Measurements from ENCODE around the gene EPHB3.
"Not testable (repeated sequence)": the region's sequence is repeated elsewhere in the genome, so short reads cannot be mapped to it uniquely, and the experiment has no call there.

Gene EPHB3

DNA sequence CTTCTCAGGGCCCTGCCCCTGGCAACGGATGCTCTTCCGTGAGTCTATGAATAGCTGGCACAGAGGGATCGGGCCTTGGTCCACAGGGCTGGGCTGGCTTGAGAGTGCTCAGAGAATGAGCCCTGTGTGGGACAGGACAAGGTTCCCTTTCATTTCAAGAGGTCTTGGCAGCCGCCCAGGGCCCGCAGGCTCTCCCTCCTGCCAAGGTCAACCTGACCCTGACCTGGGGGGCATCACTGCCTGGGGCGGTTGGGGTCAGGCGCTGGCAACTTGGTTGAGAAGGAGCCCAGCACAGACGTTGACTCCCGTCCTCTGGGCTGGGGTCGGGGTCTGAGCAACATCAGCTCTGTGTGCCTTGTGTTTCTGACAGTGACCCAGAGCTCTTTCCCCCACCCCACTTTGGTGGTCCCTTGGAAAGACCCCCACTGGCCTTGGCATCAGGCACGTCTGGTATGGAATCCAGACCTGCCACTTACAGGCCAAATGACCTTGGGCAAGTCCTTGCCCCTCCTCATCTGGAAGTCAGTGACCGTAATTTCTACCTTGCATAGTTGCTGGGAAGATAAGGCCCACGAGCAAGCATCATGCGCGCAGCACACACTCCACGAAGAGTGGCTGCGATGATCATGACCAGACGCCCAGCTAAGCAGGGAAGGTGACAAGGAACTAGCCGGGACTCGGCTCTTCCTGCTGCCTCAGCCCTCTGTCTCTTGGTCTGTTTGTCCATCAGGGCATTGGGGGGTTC lies 36.4 kb downstream of the EPHB3 start:
- DNase-seq = peak in 21 of 56 donors; percentile 5 to 62 (median 21)

DNA sequence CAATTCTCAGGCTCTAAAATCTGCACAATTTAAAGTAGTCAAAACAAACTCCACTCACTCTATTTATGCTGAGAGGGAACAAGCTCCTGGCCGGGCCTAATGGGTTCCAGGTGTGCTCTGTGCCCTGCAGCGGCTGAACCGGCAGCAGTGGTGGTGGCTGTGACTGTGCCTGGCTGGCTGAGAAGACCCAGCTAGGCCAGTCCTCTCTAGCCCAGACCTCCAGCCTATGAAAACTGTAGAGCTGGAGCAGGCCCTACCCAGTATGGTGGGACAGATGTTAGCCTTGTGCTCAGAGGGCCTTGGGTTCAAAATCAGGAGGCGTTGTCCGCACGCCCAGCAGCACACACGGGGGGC lies 37.0 kb downstream of the EPHB3 start:
- no peak for DNase-seq

DNA sequence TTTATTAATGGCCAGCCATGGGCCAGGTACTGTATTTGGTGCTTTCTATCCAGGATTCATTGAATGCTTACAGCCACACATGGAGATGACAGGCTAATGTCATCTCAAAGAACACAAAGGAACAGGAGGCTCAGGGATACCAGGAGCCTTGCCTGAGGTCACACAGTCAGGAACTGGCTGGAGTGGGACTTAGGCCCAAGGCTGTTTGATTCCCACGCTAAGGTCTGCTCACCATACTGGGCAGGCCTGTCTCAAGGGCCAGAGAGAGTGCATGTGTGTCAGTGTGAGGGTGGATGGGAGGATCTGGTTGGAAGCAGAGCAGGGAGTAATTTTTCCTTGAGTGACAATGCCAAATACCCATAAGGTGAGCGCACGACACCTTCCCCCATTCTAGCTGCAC lies 37.6 kb downstream of the EPHB3 start:
- DNase-seq = no peak

DNA sequence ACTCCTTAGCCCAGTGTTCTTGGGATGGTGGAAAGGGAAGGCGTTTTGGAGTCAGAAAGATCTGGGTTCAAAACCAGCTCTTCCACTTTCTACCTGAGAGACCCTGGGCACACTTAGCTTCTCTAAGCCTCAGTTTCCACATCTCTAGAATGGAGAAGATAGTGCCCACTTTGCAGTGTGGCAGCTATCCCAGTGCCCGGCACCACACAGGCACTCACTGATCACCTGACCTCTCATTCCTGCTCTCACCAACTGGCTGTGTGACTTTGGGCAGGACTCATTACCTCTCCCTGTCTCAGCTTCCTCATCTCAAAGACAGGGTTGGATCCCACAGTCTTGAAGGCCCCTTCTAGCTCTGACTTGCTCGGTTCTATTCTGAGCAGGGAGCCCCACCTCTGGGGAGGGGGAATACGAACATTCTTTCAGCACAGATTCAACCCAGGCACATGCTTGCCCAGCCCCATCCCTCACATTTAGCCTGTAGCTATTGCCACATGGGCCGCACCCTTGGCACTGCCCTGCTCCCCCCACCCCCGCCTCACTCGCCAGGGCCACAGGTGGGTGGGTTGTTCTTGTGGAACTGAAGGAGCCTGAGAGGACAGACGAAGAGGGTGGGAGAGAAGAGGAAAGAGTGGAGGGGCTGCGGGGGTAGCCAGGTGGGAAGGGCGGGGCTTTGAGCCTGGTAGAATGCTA lies 39.2 kb downstream of the EPHB3 start:
- no peak for DNase-seq

DNA sequence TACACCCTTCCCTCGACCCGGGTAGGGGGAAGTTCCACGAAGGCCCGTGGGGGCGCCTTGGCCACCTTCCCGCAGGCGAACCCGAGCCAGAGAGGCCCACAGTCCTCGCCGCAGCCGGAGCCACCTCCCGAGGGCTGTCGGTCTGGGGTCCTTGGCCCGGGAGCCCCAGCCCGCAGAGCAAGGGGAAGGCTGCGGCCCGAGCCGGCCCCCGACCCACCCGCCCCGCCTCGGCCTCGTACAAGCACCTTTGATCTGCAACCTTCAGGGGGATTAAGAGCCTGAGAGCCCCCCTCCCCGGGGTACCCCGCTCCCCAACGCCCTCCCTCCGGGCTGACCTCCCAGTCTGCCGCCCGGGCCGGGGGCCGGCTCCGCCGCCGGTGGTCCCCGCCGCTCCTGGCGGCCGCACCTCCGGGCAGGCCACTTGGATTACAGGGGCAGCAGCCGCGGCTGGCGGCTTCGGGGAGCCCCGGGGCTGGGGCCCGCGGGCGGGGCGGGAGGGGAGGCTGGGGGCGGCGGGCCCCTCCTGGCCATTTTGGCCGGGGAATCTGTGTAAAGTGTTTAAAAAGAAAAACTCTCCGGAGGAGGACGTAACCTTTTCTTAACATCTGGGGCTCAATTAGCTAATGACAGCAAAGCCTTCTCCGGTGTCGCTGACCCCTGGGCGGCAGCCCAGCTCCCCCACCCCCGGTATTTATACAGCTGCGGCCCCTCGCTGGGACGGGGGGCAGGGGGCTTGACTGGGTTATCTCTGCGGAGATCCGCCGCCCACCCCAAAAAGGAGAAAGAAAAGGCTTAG lies 40.2 kb downstream of the EPHB3 start:
- no peak for DNase-seq

DNA sequence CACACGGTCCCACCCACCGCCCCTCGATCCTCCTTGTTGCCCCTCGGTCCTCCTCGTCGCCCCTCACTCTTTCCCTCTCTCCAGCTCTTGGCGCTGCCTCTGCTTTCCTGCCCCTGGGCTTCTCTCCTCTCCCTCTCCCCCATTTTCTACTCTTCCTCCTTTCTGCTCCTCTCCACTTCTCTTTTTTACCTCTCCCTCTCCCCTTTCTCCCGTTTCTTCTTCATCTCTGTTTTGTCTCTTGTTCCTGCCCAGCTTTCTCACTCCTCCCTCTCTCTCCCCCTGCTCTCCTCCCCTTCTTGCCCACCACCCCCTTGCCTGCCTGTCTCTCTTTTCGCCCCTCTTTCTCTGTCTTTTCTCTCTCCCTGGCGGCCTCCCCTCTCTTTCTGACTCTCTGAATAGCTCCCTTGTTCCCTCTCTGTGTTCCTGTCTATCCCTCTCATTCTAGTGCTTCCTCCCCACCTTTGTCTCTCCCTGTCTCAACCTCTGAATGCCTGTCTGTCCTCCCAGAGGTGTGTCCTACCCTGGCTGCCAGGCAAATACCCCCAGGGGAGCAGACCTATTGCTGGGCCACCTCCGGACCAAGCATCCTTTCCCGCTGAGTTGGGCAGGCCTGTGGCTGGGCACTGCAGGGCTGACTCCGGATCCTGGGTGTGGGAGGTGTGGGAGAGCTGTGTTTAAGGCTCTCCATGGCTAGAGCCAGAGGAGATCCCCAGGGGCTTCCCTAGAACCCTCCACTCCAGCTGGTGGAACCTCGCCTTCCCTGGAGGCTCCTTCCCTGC lies 41.0 kb downstream of the EPHB3 start:
- DNase-seq = no peak

DNA sequence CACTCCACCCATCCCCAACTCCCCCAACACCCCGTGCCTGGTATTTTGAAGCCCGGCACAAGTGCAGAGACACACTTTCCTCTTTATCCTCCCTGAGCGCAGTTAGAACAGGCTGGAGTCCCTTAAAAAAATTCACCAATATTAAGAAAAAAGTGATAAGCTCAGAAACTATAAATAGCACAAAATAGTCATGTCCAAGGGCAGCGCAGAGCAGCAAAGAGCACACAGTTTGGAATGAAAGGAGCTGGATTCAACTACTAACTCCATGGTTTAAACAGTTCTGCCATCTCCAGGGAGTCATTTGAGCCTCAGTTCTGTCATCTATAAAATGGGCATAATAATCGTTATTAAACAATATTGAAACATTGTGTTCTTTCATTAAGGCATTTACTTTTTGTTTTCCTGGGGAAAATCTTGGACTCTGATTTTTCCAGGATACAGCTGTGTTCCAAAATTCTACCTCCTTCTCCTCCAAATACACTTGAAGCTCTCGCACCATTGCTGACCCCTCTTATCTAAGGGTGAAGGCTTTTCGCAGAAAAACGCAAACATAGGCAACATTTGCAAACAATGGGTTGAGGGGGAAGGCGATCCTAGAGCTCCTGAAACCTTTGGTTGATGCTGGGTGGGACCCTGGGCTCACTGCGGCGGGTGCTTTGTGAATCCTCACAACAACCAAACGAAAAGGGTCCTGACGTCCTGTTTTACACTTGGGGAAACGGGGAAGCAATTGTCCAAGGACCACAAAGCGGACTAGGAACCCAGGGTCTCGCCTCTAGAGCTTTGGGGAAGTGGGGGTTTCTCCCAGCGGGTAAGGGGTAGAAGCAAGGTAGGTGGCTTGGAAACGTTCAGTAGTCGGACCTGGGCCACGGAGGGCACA lies 41.8 kb downstream of the EPHB3 start:
- DNase-seq = no peak

DNA sequence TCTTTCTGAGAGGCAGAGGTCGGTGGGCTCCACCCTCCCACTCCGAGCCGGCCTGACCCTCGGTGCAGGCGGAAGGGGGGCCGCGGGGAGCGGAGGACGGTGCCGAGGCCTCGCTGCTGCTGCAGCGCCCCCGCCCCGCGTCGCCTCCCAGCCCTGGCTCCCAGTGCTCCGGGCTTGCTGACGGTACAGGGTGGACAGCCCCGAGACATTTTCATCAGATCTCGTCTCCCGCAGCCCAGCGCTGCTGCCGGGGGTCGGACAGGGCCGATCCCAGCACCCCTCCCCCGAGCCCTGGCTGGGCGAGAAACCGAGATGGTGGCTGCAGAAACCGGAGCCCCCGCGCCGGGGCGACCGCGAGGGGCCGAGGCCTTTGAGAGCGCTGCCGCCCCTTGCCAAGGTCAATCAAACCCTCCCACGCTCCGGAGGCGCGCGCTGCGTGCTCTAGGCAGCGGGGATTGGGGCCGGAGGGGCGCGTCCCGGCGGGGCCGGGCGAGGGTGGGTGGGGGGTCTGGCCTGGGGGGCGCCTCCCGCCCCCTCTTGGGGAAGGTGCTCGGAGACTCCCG lies 42.5 kb downstream of the EPHB3 start:
- peak in 2 of 56 donors; percentile 5 to 45 for DNase-seq

DNA sequence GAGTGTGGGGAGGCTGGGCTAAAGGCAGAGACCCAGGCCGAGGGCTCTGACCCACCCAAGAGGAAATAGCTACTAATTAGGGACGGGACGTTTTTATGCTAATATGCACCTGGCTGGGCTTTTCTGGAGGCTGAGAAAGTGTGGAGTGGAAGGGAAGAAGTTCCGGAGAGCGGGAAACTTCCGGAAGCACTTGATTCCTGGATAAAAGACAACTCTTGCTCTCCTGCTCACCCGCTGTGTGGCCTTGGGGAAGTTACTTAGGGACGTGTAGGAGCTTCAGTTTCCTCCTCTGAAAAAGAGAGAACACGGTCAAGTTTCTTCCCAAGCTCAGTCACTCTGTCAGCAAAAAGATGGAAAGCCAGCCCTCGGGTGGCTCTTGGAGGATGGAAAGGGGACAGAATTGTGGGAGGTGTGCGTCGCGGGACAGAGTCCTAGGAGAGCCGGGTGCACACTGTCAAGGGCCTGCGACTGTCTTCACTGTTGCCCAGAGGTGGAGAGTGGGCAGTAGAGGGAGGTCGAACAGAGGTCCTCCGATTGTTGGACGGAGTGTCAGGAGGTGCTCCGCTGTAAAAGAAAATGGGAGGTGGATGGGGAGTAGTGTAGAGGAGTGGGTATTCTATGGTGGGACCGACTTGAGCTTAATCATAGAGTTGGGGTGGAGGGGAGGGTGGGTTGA lies 43.2 kb downstream of the EPHB3 start:
- DNase-seq = no peak

DNA sequence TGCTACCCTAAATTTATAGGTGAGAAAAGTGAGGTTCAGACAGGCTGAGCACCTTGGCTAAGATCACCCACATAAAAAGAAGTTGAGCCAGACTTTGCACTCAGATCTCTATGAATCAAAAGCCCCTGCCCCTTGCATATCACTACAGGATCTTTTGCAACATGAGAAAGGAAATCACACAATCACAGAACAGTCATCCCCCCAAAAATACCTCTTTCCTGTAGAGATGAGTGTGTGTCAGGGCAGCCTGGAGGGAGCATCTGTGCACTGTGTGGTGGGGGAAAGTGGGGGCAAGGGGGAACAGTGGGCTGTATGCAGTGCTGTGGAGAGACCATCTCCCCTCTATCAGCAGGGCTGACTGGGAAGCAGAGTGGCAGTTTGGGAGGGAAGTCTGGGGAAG lies 46.6 kb downstream of the EPHB3 start:
- DNase-seq = no peak

DNA sequence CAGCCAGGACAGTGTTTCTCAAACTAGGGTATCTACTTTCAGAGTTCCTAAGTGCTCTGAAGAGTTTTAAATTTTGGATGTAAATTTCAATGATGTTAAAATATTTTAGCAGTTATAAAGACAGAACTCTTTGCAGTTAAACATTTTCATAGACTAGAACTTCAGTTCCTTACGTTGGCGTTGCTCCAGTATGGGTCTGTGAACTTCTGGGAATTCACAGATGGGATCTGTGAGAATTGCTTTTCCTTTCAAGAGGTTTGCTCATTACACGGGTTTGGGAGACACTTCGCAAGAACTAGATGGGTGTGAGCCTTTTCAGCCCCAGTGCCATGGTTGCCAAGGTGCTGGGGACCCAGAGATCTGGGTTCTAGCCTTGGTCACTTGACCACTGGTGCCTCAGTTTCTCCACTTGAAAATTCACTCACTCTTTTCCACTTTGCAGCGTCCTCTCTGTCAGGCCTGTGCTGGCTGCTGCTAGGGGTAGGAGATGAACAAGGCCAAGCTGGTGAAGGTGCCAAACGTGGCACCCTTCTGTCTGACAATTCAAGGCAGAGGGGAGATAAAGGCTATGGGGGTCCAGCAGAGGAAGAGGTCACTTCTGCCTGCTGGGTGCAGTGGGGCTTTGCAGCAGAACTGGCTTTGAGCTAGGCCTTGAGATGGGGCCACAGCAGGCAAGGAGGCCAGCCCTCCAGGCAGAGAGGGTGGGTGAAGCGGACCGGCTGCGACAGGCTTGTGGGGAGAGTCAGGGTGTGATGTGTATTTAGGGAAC lies 48.1 kb downstream of the EPHB3 start:
- no peak for DNase-seq

DNA sequence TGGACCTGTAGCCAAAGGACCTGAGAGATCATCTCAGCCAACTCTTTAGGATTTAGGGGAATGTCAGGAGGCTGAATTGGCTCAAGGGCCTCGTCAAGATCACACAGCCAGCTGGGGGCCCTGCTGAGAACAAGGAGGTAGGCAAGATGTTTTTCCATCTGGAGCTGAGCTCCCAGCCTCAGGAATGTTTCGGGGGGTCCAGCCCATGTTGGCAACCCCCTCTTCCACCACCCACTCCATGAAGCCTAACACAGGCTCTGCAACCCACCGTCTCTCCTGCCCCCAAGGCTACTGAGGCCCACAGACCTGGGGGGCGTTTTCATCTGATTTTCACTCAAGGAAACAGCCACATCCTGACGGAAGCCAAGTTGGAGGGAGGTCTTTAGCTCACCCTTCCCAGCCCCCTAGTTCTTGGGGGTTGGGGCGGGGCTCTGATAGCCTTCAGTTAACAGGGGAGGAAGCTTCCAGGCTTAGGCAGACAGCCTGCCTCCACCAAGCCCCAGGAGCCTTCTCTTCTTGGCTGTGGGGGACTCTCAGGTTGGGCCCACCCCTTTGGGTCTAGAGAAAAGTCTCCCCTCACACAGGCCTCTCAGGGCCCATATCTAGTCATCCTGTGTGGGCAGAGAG lies 48.8 kb downstream of the EPHB3 start:
- no peak for DNase-seq

DNA sequence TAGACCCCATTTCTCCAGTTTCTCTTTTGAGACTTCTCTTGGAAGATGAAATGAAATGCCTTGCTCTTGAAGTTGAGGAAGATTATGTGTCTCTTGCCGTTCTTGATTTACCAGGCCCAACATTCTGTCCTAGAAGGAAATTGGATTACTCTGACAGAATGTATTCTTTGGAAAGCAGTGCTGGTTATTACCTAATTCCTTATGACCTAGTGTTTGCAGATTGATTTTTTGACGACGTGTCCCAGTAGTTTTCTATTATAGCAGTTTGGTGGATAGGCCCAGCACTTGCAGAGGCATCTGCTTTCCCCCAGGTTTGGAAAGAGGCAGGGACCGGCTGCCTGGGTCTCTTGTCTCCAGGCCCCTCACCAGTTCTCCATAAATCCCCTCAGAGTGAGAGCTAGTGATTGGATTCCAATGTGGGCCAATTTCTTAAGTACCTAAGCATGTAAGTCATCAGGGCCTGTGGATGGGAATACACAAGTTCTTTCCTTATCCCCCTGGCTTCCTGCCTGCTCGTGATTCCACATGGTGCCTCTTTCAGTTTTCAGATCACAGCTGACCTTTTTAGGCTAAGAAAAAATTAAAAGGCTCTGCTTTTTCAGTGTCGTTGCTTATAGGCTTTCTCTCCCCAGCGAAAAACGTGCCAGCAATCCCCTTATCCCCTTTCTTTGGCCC lies 50.2 kb downstream of the EPHB3 start:
- DNase-seq = no peak

DNA sequence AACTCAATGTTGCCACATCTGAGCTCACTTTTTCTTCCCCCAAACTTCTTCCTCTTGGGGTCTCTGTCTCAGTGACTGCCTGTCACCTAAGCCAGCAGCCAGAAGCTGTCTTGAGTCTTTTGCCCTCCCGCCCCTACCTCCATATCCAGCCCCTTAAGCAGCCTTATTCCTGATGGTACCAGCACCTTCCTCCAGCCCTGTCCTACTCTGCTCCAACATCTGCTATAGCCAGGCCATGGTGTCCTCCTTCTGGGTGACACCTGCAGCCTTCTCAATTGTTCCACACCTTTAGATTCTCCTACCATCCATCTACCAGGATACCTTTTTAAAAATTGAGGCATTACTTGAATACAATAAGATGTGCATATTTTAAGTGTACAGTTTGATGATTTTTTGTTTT lies 53.8 kb downstream of the EPHB3 start:
- no peak for DNase-seq

DNA sequence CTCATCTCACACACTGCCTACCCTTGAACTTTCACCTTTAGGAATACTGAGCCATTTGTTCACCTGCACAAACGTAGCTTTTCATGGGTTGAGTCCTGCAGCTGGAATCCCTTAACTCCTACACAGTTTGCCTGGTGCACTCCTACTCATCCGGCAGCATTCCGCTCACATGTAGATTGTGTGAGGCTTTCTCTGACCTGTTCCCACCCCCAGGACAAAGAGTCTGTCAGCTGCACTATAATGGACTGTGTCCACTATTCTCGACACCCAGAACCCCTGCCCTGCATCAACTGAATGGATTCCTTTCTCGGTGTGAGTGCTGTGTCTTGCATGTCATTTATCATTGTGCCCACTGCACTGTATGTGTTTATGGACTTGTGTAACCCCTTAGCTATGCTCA lies 54.9 kb downstream of the EPHB3 start:
- no peak for DNase-seq

DNA sequence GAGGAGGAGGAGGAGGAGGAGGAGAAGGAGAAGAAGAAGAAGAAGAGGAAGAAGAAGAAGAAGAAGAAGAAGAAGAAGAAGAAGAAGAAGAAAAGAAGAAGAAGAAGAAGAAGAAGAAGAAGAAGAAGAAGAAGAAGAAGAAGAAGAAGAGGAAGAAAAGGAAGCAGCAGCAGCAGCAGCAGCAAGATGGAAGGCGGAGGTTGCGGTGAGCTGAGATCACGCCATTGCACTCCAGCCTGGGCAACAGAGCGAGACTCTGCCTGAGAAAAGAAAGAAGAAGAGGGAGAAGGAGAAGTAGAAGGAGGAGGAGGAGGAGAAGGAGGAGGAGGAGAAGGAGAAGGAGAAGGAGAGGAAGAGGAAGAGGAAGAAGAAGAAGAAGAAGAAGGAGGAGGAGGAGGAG lies 55.7 kb downstream of the EPHB3 start:
- not testable (repeated sequence) for DNase-seq

DNA sequence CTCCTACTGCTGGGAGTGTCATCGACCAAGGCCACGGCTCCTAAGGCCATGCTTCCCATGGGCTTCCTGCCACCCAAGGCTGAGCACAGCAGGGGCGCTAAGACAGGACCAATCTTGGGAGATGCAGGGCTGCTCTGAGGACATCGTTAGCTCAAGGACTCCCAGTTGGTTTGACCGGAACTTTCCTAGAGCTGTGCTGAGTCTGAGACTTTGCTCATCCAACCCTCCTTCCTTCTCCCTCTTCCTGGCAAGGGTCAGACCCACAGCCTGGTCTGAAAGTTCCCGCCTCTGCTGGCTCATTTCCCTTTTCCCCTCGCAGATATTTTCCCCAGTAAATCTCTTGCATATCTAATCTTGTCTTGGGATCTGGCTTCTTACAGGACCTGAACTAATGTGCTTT lies 57.2 kb downstream of the EPHB3 start:
- no peak for DNase-seq

DNA sequence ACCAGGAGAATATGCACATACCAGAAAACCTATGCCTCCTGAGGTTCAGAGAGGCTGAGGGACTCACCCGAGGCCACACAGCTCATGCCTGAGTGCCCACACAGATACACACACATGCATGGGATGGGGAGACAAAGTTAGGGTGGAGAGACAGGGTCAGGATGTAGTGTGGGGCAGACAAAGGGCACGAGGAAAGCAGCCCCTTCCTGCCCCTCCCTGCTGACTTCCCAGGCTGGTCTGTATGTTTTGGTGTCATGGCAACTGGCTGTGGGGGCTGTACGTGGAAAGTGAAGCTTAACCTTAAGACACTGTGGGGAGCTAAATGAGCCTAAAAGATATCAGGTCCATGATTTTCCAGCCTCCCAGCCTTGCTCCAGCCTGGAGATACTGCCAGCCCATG lies 57.8 kb downstream of the EPHB3 start:
- DNase-seq = no peak

Data from nucleus accumbens (tissue), 56 donors.